ENCODE data around the gene FBXW8.

The FBXW8 gene

DNA sequence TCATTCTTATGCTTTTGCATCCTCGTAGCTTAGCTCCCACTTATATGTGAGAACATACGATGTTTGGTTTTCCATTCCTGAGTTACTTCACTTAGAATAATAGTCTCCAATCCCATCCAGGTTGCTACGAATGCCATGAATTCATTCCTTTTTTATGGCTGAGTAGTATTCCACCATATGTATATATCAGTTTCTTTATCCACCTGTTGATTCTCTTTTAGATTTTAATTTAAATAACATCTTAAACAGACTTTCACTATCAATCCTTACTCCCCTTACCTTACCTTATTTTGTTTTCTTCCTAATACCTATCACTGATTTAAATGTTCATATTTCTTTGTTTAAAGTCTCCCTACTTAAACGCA is 488 bp upstream of the FBXW8 start:
- Histone ChIP-seq H3K27ac (ENCODE audit: low read depth, low read length) (no peak overlapping the region), H3K4me3 (ENCODE audit: low read depth, low read length) (peak overlapping the region; percentile 79), H2AFZ (ENCODE audit: low read length, unreplicated experiment) (peak overlapping the region; percentile 78), H3K27me3 (ENCODE audit: insufficient read depth, low read length) (peaks cover 23% of the 10 kb centered on the region), H3K79me2 (ENCODE audit: control insufficient read depth, insufficient read depth, low read length, unreplicated experiment) (peaks cover 21% of the 10 kb centered on the region), H3K36me3 (ENCODE audit: insufficient read depth, low read length) (0 out of 2 replicates have a peak, but pooled peaks cover 3% of the 10 kb centered on the region), H3K4me1 (ENCODE audit: control insufficient read depth, insufficient read depth, low read length, unreplicated experiment) (no peaks in the 10 kb centered on the region)

DNA sequence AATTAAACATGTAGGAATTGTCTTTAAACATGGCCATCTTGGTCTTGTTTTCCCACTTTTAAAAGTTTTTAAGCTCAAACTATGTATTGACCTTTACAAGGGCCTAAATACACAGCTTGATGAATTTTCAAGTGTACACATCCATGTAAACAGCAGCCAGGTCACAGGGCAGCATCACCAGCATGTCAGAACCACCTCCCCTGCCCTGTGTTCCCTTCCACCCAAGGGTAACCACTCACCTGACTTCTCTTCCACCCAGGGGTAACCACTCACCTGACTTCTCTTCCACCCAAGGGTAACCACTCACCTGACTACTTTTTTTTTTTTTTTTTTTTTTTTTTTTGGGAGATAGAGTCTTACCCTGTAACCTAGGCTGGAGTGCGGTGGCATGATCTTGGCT is 4.6 kb downstream of the FBXW8 start:
- Histone ChIP-seq H3K27ac (ENCODE audit: low read depth, low read length) (no peak overlapping the region), H3K4me3 (ENCODE audit: low read depth, low read length) (no peak overlapping the region), H3K79me2 (ENCODE audit: control insufficient read depth, insufficient read depth, low read length, unreplicated experiment) (peaks cover 43% of the 10 kb centered on the region), H3K27me3 (ENCODE audit: insufficient read depth, low read length) (no peaks in the 10 kb centered on the region), H3K4me1 (ENCODE audit: control insufficient read depth, insufficient read depth, low read length, unreplicated experiment) (peaks cover 4% of the 10 kb centered on the region), H2AFZ (ENCODE audit: low read length, unreplicated experiment) (no peak overlapping the region), H3K36me3 (ENCODE audit: insufficient read depth, low read length) (peaks cover 13% of the 10 kb centered on the region; the same call in 1 of the 2 replicates)

DNA sequence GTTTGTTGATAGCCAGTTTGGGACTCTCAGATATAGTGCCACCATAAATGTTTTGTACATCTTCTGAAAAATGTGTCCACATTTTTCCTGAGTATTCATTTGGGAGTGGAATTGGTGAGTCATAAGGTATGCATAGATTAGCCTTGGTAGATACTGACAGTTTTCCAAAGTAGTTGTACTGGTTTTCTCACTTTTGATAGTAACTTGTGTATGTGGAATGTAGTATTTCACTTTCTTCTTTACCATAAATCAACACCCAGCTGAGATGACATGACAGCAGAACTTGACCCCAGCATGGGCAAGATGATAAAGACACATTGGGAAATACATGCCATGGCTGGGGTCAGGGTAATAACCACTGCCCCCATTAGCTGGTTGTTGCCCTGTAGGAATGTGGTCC is 5.4 kb downstream of the FBXW8 start:
- H3K4me1 ChIP-seq (ENCODE audit: control insufficient read depth, insufficient read depth, low read length, unreplicated experiment), result peaks cover 9% of the 10 kb centered on the region
- peak overlapping the region; percentile 16; the same call in 1 of the 2 replicates for H3K27ac ChIP-seq (ENCODE audit: low read depth, low read length)
- peaks cover 49% of the 10 kb centered on the region for H3K79me2 ChIP-seq (ENCODE audit: control insufficient read depth, insufficient read depth, low read length, unreplicated experiment)

DNA sequence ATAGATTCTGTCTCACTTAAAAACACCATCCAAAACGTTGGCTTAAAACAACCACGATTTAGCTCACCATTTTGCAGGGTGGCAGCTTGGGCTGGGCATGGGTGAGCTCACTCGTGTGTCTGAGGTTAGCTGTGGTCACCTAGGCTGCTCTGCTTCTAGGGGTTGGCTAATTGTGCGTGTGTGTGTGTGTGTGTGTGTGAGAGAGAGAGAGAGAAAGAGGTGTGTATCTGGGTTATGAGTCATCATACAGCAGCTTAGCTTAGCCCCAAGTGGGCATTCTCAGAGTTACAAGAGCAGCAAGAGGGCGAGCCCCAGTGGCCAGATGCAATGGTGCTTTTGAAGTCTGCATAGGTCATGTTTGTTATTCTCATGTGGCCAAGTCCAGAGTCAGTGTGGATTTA is 6.0 kb downstream of the FBXW8 start:
- Histone ChIP-seq H3K27me3 (ENCODE audit: insufficient read depth, low read length) (no peaks in the 10 kb centered on the region), H3K36me3 (ENCODE audit: insufficient read depth, low read length) (peaks cover 13% of the 10 kb centered on the region; the same call in 1 of the 2 replicates), H3K79me2 (ENCODE audit: control insufficient read depth, insufficient read depth, low read length, unreplicated experiment) (peaks cover 47% of the 10 kb centered on the region), H3K4me1 (ENCODE audit: control insufficient read depth, insufficient read depth, low read length, unreplicated experiment) (peaks cover 9% of the 10 kb centered on the region), H3K27ac (ENCODE audit: low read depth, low read length) (0 out of 2 replicates have a peak overlapping the region, but pooled peaks have one; percentile 16), H2AFZ (ENCODE audit: low read length, unreplicated experiment) (no peak overlapping the region), H3K4me3 (ENCODE audit: low read depth, low read length) (no peak overlapping the region)

More for the DNA sequence above, 5.4 kb downstream of the FBXW8 start:
- no peak overlapping the region for H2AFZ ChIP-seq (ENCODE audit: low read length, unreplicated experiment)
- no peak overlapping the region for H3K4me3 ChIP-seq (ENCODE audit: low read depth, low read length)
- H3K27me3 ChIP-seq (ENCODE audit: insufficient read depth, low read length), result no peaks in the 10 kb centered on the region
- H3K36me3 ChIP-seq (ENCODE audit: insufficient read depth, low read length), result peaks cover 13% of the 10 kb centered on the region; the same call in 1 of the 2 replicates

DNA sequence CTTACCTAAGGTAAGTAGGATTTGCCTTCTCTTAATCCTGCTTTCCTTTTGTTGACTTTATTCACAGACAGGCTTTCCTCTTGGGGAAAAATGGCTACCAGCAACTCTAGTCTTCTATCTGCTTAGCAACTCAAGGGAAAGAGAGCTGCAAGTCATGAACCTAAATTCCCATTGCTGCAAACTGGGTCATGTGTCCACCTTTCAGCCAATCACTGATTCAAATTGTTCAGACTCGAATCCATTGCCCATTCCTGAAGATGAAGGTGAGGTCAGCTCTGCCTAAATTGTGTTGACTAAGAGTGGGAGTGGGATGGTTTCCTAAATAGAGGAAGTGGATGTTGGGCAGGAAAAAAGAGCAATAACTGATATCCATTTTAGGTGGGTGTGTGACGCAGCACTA is 7.7 kb downstream of the FBXW8 start:
- Histone ChIP-seq H3K79me2 (ENCODE audit: control insufficient read depth, insufficient read depth, low read length, unreplicated experiment) (peaks cover 39% of the 10 kb centered on the region), H3K27me3 (ENCODE audit: insufficient read depth, low read length) (no peaks in the 10 kb centered on the region), H3K4me1 (ENCODE audit: control insufficient read depth, insufficient read depth, low read length, unreplicated experiment) (peaks cover 9% of the 10 kb centered on the region), H2AFZ (ENCODE audit: low read length, unreplicated experiment) (no peak overlapping the region), H3K4me3 (ENCODE audit: low read depth, low read length) (no peak overlapping the region), H3K27ac (ENCODE audit: low read depth, low read length) (no peak overlapping the region), H3K36me3 (ENCODE audit: insufficient read depth, low read length) (peaks cover 11% of the 10 kb centered on the region; the same call in 1 of the 2 replicates)

DNA sequence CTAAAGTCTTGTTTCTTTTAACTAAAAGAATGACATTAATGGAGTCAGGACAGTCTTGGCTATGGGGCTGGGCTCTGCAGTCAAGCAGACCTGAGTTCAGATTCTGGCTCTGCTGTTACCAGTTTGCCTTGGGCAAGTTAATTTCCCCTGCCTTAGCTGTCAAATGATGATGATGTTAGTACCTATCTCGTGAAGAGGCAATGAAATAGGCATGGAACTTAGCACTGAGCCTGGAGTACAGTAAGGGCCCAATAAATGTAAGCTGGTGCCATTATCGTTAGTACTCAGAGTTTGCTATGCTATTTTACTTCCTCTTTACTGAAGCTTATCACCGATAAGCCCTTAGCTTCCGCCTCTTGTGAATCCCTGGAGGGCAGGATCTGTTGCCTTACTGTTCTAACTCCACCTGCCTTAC is 8.5 kb downstream of the FBXW8 start:
- H3K4me3 ChIP-seq (ENCODE audit: low read depth, low read length), result no peak overlapping the region
- H3K27ac ChIP-seq (ENCODE audit: low read depth, low read length), result no peak overlapping the region
- H3K36me3 ChIP-seq (ENCODE audit: insufficient read depth, low read length), result peaks cover 10% of the 10 kb centered on the region; the same call in 1 of the 2 replicates
- peaks cover 35% of the 10 kb centered on the region for H3K79me2 ChIP-seq (ENCODE audit: control insufficient read depth, insufficient read depth, low read length, unreplicated experiment)
- H3K27me3 ChIP-seq (ENCODE audit: insufficient read depth, low read length), result no peaks in the 10 kb centered on the region
- peaks cover 9% of the 10 kb centered on the region for H3K4me1 ChIP-seq (ENCODE audit: control insufficient read depth, insufficient read depth, low read length, unreplicated experiment)
- no peak overlapping the region for H2AFZ ChIP-seq (ENCODE audit: low read length, unreplicated experiment)

DNA sequence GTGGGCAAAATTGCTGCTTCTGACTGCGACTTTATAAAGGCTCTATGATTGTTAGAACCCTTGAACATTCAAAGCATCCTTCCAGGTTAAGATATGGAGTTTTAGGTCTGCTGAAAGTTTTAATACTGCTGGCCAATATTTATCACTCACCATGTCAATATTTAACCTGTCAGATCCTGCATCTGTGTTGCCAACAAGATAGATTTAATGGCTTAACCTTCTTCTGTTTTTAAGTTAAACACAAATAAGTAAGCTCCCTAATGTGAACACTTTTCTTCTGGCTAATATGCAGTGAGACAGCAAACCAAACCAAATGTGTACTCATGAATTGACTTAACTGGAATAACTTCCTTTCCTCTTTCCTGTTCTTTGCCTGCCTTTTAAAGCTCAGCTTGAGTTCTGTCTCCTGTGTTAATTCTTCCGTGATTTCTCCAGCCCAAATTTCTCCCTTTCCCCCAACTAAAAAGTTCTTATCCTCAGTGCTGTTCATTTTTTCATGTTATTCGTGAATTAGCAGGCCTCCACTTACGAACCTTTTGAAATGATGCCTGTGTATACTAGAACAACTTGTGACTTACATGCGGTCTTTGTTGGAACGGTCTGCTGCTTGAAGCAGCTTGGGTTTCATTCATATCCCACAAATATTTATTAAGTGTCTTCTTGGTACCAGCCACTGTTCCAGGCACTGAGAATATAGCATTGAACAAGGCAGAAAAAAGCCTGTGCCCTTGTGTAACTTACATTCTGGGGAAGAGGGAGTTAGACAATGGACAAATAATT is 9.1 kb downstream of the FBXW8 start:
- peaks cover 16% of the 10 kb centered on the region for H3K4me1 ChIP-seq (ENCODE audit: control insufficient read depth, insufficient read depth, low read length, unreplicated experiment)
- no peaks in the 10 kb centered on the region for H3K27me3 ChIP-seq (ENCODE audit: insufficient read depth, low read length)
- H3K79me2 ChIP-seq (ENCODE audit: control insufficient read depth, insufficient read depth, low read length, unreplicated experiment), result peaks cover 34% of the 10 kb centered on the region
- no peak overlapping the region for H3K27ac ChIP-seq (ENCODE audit: low read depth, low read length)
- peaks cover 10% of the 10 kb centered on the region; the same call in 1 of the 2 replicates for H3K36me3 ChIP-seq (ENCODE audit: insufficient read depth, low read length)
- no peak overlapping the region for H3K4me3 ChIP-seq (ENCODE audit: low read depth, low read length)
- no peak overlapping the region for H2AFZ ChIP-seq (ENCODE audit: low read length, unreplicated experiment)

DNA sequence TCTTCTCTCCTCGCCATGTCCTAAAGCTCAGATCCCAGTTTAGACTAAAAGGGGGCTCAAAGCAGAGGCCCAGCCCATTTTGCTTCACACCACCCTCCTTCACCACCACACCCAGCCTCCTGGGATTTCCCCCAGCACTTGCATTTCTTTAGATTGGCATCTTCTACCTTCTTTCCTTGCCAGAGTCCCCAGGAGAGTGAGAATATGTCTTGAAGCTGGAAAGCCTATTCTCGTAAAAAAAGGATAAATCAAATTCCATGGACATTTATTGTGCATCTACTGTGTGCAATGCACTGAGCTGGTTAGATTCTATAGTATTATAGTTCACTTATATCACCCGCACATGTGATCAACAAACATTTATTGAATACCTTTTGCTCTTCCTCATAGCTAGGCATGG is 10.2 kb downstream of the FBXW8 start:
- Histone ChIP-seq H3K36me3 (ENCODE audit: insufficient read depth, low read length) (peaks cover 10% of the 10 kb centered on the region; the same call in 1 of the 2 replicates), H3K27me3 (ENCODE audit: insufficient read depth, low read length) (no peaks in the 10 kb centered on the region), H3K79me2 (ENCODE audit: control insufficient read depth, insufficient read depth, low read length, unreplicated experiment) (peaks cover 35% of the 10 kb centered on the region), H2AFZ (ENCODE audit: low read length, unreplicated experiment) (no peak overlapping the region), H3K27ac (ENCODE audit: low read depth, low read length) (no peak overlapping the region), H3K4me3 (ENCODE audit: low read depth, low read length) (no peak overlapping the region), H3K4me1 (ENCODE audit: control insufficient read depth, insufficient read depth, low read length, unreplicated experiment) (peaks cover 25% of the 10 kb centered on the region)

DNA sequence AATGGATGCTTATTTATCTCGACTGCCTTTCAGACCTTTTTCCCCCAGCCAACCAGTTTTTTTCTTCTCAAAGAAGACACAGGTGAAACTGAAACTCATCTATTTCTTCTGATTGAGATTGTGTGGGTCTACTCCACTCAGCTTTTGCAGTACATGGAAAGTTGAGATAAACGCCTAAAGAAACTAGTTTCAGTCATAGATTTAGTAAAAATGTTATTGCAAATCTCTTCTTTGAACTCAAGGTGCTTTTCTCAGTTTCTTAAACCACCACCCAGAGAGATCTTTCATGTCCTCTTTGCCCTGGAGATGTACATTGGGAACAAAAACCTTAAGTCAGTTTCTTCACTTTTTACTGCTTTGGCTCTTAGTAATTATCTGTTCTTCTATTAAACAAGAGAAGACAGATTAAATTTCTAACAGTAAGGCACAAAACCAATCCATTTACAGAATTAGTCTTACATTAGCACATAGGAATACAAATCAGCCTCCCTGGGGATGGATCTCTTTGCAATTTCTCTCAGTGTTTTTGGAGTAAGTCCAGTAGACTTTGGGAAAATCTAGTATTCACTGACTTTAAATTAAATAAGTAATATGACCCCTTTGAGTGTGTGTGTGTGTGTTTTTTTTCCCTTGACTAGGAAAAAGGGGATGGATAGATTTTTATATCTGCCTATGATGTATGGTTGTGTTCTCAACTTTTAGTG is 11.6 kb downstream of the FBXW8 start:
- Histone ChIP-seq H3K4me1 (ENCODE audit: control insufficient read depth, insufficient read depth, low read length, unreplicated experiment) (peaks cover 21% of the 10 kb centered on the region), H2AFZ (ENCODE audit: low read length, unreplicated experiment) (no peak overlapping the region), H3K4me3 (ENCODE audit: low read depth, low read length) (no peak overlapping the region), H3K27me3 (ENCODE audit: insufficient read depth, low read length) (no peaks in the 10 kb centered on the region), H3K79me2 (ENCODE audit: control insufficient read depth, insufficient read depth, low read length, unreplicated experiment) (peaks cover 30% of the 10 kb centered on the region), H3K36me3 (ENCODE audit: insufficient read depth, low read length) (peaks cover 7% of the 10 kb centered on the region; the same call in 1 of the 2 replicates), H3K27ac (ENCODE audit: low read depth, low read length) (no peak overlapping the region)

DNA sequence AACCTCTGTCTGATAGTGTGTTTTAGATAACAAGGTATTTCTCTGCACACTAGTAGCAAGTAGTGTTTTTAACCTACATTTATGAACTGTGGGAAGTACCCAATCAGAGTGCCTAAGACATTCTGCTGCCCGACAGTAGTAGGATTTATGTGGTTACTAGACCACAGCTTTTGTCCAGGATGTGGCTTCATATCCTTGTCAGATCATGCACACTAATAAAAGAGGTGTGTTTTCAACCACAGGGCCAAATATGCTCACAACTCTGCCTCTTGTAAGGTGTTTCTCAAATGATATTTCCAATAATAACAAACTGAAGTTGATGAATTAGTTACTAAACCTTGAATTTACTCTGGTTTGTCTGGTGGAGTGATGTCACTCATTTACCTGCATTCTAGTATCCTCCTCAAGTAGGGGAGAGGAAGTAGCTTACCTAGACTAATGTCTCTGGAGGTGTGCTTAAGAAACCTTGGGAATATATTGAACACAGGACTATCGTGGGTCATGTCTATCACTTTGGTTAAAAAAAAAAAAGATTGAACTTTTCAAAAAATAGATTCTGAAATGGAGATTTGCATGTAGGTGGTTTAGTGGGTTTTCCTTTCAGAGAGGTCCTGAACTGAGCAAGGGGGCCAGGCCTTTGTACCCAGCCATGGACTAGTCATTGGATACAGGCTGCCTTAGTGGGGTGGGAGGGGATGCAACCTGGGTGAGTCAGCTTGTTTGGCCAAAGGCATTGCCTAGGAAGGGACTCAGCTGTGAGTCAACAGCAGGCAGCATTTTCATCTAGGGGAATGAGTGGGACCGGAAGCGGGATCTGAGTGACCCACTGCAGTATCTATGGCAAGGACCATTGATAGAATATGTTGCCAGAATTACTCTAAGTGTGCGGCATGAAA is 14.1 kb downstream of the FBXW8 start:
- peak overlapping the region; percentile 15 for H3K27ac ChIP-seq (ENCODE audit: low read depth, low read length)
- no peaks in the 10 kb centered on the region for H3K27me3 ChIP-seq (ENCODE audit: insufficient read depth, low read length)
- no peak overlapping the region for H2AFZ ChIP-seq (ENCODE audit: low read length, unreplicated experiment)
- no peaks in the 10 kb centered on the region for H3K36me3 ChIP-seq (ENCODE audit: insufficient read depth, low read length)
- H3K4me1 ChIP-seq (ENCODE audit: control insufficient read depth, insufficient read depth, low read length, unreplicated experiment), result peaks cover 21% of the 10 kb centered on the region
- peaks cover 22% of the 10 kb centered on the region for H3K79me2 ChIP-seq (ENCODE audit: control insufficient read depth, insufficient read depth, low read length, unreplicated experiment)
- no peak overlapping the region for H3K4me3 ChIP-seq (ENCODE audit: low read depth, low read length)
